ENCODE measurements around the gene YIF1A. TPM values are rescaled to one million over a fixed set of nuclear protein-coding genes. Genes with fewer than 3 reads are reported as not detected.

Gene YIF1A
- total RNA-seq, 4 donors from 2014 or later: 55.3 to 76.2 (median 74.1) TPM

- intact Hi-C loops (cut with DNase I; ENCODE audit: low total_unique reads): no loop called here
- no peak for DNase-seq (ENCODE audit: low spot score in 2 of 2)
- no peak overlapping the region for H3K4me3 ChIP-seq (ENCODE audit: low read depth, poor library complexity, severe bottlenecking)
- no peak for TF ChIP-seq CTCF (IDR thresholded peaks at IDR 0.05)
- no peak for TF ChIP-seq POLR2A (IDR thresholded peaks at IDR 0.05)
- 86 to 90% methylated on average over 3 of the region's 3 CpGs for whole genome bisulfite sequencing, 2 donors
These were observed 41.1 kb downstream of the YIF1A start for GRCh38 chr11:66247801-66248200.

GRCh38 chr11:66247295-66247694 lies 41.6 kb downstream of the YIF1A start:
- H3K4me3 ChIP-seq (ENCODE audit: low read depth, poor library complexity, severe bottlenecking): no peak overlapping the region
- TF ChIP-seq POLR2A (IDR thresholded peaks at IDR 0.05): no peak
- no peak for TF ChIP-seq CTCF (IDR thresholded peaks at IDR 0.05)
- intact Hi-C loops (cut with DNase I; ENCODE audit: low total_unique reads): no loop called here
- no peak for DNase-seq (ENCODE audit: low spot score in 2 of 2)
- WGBS, 2 donors: 86 to 88% methylated on average over 4 of the region's 4 CpGs

GRCh38 chr11:66243782-66244535 lies 45.0 kb downstream of the YIF1A start:
- TF ChIP-seq CTCF (IDR thresholded peaks at IDR 0.05) (no peak), POLR2A (IDR thresholded peaks at IDR 0.05) (no peak)
- H3K4me3 ChIP-seq (ENCODE audit: low read depth, poor library complexity, severe bottlenecking): no peak overlapping the region
- intact Hi-C loops (cut with DNase I; ENCODE audit: low total_unique reads): no loop called here
- DNase-seq (ENCODE audit: low spot score in 2 of 2): no peak
- WGBS, 2 donors: 75 to 77% methylated on average over 13 of the region's 13 CpGs

- H3K4me3 ChIP-seq (ENCODE audit: low read depth, poor library complexity, severe bottlenecking): no peak overlapping the region
- intact Hi-C loops (cut with DNase I; ENCODE audit: low total_unique reads): no loop called here
- 85% methylated on average over 14 of the region's 14 CpGs for WGBS, 2 donors
- DNase-seq (ENCODE audit: low spot score in 2 of 2): no peak
- TF ChIP-seq POLR2A (IDR thresholded peaks at IDR 0.05): no peak
- TF ChIP-seq CTCF (IDR thresholded peaks at IDR 0.05): no peak
These were observed 46.7 kb downstream of the YIF1A start for GRCh38 chr11:66242095-66242765.

- no peak overlapping the region for H3K4me3 ChIP-seq (ENCODE audit: low read depth, poor library complexity, severe bottlenecking)
- TF ChIP-seq CTCF (IDR thresholded peaks at IDR 0.05): no peak
- no peak for TF ChIP-seq POLR2A (IDR thresholded peaks at IDR 0.05)
- intact Hi-C loops (cut with DNase I; ENCODE audit: low total_unique reads): no loop called here
- WGBS, 2 donors: 86 to 93% methylated on average over 9 of the region's 9 CpGs
- no peak for DNase-seq (ENCODE audit: low spot score in 2 of 2)
These were observed 48.2 kb downstream of the YIF1A start for GRCh38 chr11:66240781-66241136.

Measured in lower leg skin (tissue), 4 donors.